HG03060 (cell line): ENCODE measurements around the gene IL4I1.
A peak's percentile ranks its signal among the peaks of the same experiment; 100 is the strongest.

Source experiments
- ATAC-seq: cut with Tn5 transposase; IDR thresholded peaks from one replicate; pipeline ENCODE4 v1.9.1; 2021; ENCODE audit warnings: low read depth, moderate number of reproducible peaks; ENCODE audit not compliant: unreplicated experiment

IL4I1 gene

DNA sequence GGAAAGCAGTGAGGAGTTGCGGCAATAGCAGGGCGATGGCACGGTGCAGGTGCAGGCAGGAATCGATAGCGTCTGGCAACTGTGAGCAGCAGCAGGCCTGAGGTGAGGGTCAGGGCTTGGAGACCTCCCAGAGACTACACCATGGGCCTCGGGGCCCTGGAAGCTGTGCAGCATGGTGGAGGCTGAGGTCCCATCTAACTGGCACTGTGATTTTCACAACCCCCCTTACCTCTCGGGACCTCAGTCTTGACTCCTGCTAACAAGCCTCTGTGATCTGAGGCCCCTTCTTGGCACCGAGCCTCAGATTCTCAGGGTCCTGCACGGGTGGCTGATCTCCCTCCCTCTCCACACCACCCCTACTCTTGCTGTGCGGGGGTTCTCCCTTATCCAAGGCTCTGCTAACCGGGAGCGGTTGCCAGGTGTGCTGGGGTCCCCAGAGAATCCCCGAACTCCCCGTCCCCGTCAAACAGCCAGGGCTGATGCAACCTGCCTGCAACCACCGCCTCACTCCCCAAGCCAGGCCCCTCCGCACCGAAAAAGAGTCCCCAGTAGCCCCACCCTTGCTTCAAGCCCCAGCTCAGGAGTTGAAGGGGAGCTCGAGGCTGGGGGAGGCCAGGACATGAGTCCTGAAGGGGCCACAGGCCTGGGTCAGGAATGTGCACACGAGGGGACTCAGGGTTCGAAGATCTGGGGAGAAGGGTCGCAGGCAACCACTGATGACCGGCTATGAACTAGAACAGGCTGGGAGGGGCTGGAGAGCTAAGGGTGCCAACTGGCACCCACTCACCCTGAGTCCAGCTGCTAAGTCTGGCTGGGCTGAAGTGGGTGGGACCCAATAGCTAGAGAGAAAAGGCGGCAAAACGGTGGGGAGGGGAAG is 27.6 kb upstream of the IL4I1 start:
- ATAC-seq = no peak

DNA sequence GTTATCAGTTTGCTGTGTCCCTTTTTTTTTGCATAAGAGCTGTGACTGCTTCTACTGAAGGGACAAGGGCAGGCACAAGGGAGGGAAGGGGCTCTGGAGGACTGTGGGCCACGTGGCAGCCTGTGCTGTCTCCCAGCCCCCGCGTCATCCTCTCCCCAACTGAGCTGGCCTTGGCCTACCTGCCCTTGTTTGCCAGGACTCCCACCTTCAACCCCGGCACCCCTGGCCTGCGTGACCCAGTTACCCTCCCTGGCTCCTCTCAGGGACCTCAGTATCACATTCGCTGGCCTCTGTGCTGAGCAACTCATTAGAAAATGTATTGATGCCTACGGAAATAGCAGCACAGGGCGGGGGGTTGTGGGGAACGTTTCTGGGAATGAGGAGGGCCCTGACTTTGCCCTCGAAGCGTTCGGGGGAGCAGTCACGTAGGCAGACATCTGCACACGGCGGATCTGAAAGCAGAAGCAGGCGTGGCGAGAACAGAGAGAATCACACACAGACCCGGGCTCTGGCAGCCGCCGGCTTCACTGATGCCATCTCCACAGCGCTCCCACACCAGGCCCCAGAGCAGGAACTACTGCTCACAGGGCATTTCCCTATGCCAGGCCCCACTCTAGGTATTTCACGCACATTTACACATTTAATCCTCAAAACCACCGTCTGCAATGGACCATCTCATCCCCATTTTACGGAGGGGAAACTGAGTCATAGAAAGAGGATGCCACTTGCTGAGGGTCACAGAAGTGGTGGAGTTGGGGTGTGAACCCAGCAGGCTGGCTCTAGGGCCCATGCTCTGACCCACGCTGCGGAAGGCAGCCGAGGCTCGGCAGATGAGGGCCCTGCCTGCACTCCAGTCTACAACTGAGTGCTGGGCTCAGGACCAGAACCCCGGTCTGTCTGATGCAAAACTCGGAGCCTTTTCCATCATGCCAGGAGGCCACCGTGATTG is 26.6 kb upstream of the IL4I1 start:
- no peak for ATAC-seq

DNA sequence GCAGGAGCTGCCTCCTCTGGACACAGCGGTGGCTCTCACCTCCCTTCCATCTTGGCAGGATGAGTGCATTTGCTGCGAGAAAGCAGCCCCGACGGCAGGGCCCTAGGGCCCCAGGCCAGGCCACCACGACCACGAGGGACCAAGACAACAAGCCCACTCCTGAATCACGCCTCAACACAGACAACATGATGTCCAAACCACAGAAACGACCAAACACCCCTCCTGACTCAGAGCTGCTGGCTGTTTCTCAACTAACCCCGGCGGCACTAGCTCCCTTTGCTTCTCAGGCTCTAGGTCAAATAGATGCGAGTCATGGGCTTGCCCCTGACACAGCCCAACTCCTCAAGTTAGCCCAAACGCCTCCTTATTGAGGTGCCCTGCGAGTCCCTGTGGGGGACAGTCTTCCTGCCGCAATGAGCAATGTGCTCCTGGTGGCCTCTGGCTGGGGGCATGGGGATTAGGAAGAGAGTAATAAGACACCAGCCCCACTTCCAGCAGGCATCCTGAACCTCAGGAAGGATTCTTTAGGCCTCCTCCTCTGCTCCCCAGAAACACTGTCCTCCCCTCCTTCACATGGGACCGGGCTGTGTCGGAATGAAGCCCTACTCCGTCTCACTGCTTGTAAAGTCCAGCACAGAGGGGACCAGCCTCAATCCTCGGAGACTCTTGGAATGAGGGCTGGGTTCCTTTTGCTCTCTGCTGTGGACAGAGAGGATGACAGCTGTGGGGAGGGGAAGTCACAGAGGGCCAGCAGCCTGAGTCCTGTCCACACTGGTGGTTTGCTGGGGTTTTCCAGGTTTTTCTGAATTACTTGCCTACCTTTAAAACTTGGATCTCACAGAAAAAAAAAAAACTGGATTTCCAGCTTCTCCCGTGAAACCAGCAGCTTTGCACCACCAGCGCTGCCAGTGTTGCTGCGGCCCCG is 25.4 kb upstream of the IL4I1 start:
- no peak for ATAC-seq

DNA sequence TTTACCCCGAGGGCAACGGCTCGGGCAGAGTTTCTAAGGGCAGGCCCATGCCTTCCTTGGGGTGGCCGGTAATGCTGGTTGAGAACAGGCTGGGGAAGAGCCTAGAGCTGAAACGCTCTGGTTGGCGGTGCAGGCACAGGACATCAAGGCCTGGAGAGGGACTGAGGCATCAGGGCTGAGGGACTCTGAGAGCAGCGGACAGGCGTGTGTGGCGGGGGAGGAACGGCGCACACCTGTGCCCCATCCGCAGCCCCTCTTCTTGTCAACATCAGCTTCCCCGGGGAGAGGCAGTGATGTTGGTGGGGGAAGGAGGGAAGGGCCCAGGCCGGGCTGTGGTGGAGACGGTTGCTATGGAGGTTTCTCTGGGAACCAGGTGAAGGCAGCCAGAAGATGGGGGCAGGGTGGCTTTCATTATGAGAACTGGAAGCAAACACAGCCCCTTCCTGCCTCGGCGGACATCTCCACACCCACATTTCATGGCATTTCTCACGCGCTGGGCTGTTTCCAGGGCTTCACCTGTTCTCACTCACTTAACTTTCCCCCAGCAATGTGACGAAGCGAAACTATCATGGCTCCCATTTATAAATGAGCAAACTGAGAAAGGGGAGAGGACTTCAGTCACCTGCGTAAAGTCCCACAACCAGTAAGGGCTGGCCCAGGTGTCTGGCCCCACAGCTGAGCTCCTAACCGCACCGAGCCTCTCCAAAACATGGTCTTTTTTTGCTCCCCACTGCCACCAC is 24.1 kb upstream of the IL4I1 start:
- no peak for ATAC-seq

DNA sequence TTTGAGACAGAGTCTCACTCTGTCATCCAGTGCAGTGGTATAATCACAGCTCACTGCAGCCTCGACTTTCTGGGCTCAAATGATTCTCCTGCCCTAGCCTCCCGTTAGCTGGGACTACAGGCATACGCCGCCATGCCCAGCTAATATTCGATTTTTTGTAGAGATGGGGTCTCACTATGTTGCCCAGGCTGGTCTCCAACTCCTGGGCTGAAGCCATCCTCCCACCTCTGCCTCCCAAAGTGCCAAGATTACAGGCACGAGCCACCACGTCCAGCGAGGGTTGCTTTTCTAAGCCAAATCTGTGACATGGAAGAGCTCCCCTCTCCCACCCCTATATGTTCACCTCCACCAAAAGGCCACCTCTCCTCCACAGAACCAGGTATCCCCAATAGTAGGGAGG is 21.4 kb upstream of the IL4I1 start:
- no peak for ATAC-seq

DNA sequence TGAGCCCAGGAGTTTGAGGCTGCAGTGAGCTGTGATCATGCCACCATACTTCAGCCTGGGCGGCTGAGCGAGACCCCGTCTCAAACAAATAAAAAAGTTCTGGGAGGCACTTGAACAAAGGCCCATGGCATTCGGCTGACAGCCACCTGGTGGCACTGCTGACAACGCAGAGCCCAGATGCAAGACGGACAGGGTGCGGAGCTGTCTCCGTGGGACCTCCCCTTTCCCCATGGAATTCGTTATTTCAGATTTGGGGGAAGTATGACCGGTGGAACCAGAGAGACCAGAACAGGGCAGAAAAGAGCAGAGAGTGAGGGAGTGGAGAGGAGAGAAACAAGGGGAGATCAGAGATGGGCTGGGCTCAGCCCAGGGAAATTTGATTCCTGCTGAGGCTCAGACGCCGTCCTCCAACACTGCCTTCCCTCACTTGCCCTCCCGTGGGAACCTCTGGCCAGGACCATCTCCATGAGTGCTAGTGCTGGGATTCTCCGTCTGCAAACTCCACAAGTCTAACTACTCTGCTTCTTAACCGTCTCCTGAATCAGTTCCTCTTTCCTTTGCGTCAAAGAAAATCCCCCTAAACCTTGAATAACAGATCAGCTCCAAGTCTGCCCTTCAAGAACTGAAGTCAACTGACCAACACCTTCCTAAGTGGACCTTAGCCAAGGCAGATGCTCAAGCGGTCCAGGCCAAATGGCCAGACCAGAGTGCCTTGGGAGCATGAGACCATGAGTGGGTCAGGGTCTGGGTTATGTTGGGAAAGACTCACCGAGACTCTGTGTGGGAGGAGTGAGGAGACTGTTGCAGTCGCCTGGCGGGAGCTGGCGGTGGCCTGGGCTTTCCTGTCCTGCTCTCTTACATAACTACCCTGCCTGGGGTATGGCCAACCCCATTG is 20.4 kb upstream of the IL4I1 start:
- no peak for ATAC-seq

DNA sequence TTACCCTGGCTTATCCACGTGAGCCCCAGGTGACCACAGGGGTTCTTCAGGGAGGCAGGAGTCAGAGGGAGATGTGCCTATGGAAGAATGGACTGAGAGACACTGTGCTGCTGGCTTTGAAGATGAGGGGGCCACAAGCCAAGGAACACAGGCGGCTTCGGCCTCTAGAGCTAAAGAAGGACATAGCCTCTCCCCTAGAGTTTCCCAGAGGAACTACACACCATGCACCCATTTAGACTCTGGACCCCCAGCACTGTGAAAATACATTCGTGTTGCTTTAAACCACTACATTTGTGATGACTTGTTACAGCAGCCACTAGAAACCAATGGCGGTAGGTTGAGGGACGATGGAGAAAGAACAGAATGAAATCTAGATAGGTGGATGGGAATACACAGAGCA is 18.6 kb upstream of the IL4I1 start:
- no peak for ATAC-seq

DNA sequence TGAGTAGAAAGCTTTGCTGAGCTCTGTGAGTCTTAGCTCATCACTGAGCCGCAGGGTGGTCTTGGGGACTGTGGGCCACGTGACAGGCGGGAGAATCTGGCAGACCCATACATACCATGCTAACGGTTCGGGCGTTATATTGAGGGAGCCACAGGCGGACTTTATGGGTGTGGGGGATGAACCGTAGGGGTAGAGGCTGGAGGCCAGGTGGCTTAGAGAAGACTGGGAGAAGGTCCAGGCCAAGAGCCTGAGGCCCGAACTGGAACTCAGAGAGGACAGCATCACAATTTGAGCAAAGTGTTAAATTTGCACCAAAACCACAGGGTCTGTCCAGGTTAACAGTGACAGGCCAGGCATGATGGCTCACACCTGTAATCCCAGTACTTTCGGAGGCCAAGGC is 17.0 kb upstream of the IL4I1 start:
- ATAC-seq = no peak

DNA sequence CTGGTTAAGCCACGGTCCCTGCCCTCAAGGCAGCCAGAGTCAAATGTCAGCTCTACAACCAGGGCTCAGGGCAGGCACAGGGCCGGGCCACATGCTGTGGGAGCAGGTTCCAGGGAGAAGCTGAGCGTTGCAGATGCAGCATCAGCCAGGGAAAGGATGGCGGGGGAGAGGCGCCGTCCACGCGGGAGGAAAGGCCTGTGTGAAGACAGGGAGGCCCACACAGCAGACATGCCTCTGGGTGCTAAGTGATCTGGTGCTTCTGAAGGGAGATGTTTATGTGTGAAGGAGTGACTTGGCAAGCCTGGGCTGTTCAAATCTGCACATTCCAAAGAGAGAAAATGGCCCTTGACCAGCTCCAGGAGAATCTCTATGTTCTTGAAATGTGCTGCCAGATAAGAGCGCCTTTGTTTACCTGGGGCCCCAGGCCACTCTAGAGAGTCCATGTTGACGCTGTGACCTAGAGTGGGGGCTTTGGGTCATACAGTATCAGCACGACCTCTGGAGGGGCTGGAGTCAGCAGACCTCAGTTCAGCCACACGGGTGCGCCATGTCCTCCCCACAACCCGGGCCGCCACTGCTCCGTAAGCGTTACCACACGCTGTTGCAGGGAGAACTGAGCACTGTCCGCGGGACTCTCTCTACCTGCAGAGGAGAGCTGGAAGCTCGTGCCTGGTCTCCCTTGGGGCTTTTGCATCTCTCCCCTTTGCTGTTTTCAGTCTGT is 16.4 kb upstream of the IL4I1 start:
- no peak for ATAC-seq

DNA sequence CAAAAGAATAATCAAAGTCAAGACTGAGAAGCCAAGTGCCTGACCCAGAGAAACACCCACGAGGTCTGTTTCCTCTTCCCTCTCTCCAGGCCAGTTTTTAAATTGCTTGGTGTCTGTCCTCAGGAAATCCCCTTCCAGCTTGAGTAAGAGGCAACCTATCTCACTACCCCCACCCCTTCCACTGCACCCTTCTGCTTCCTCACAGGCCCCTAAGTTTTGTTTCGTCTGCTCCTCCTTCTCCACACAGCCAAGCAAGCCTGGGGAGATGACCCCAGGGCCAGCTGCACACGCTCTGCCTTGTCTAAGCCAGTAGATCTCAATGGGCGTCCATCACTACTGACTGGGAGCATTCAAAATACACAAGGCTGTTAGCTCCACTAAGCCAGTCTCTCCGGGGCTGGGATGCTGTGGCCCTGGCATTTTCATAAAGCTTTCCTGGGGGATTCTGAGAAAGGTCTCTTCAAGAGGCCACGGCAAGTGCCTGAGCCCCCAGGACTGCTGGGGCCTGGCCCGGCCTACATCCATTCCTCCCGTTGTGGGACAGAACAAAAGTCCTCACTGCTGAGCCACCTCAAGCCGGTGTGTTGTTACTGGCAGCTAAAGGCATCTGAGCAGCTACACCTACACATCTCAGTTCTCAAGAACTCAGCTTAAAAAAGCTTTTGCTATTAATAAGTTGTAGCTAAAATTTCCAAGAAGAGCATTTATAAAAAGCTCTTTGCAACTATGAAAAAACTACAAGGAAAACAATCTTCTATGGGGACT is 14.9 kb upstream of the IL4I1 start:
- no peak for ATAC-seq

DNA sequence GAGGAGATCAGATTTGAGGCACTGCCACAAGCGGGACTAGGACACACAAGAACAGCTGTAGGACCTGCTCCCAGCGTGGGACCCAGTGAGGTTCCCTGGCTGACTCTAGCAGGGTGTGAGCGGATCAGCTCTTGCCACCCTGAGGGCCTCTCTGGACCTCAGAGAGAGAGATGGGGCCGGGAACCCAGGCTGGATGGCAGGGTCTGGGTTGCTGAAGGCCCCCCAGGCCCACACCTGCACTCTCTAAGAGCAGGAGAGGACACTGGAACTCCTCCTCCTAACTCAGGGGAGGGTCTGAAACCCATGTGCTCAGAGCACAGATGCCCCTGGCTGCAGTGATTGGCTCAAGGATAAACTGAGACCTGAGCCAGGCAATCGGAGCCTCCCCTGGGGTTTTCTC is 13.5 kb upstream of the IL4I1 start:
- no peak for ATAC-seq

DNA sequence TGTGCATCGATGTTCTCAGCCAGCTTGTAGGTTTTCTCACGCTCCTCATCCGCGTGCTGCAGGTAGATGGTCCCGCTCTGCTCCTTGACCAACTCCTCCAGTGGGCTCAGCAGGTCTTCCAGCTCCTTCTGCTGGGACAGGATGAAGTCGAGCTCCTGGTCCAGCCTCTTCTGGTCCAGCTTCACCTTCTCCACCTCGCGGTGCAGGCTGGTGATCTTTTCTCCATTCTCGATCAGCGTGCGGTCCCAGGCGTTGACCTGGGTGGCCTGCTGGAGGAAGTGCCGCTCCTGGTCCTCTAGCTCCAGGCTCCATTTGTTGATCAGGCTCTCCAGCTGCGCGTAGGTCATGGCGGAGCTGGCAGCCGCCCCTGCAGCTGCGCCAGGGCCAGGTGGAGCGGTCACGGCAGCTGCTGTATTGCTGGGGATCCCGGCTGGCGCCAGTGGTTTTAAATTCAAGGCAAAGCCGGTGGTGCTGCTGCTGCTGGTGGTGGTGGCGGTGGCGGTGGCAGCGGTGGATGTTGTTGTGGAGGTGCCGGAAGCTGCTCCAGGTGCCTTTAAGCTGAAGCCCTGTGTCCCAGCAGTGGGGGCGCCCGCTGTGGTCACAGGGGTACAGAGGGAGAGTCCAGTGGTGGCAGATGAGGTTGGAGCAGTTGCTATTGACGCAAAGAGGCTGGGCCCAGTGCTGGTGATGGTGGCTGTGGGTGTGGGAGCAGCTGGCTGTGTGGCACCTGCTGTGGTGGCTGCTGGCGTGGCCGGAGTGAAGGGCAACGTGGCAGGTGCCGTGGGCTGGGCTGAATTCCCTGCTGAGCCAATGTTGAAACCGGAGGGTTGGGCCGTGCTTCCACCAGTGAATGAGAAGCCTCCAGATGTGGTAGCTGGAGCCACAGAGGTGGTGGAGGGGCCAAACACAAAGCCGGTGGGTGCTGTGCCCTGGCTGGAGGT is 12.1 kb upstream of the IL4I1 start:
- ATAC-seq = no peak

DNA sequence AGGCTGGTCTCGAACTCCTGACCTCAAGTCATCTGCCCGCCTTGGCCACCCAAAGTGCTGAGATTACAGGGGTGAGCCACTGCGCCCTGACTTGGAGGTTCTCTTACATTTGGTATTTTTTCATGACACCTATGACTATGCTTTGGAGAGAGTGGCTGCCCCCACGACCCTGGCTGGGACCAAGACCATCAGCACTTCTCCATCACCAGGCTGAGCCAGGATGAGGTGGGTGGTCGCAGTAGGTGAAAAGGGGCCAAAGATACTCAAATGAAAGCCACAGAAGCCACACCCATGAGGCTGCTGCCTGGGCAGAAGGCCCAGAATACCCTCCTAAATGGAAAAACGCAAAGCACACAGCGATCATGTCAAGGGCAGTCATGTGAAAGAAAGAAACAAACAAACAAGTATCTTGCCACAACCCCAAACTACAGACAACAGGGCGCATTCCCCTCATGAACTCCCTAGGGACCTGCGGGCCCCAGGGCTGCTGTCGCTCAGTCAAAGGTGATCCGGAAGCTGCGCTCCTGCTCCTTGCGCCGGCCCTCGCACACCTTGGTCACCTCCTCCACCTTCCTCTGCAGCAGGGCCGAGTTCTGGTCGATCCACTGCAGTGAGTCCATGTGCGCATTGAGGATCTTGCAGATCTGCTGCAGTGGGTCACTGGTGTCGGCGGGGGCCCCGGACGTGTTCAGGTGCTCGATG is 11.2 kb upstream of the IL4I1 start:
- peak; percentile 35 for ATAC-seq

DNA sequence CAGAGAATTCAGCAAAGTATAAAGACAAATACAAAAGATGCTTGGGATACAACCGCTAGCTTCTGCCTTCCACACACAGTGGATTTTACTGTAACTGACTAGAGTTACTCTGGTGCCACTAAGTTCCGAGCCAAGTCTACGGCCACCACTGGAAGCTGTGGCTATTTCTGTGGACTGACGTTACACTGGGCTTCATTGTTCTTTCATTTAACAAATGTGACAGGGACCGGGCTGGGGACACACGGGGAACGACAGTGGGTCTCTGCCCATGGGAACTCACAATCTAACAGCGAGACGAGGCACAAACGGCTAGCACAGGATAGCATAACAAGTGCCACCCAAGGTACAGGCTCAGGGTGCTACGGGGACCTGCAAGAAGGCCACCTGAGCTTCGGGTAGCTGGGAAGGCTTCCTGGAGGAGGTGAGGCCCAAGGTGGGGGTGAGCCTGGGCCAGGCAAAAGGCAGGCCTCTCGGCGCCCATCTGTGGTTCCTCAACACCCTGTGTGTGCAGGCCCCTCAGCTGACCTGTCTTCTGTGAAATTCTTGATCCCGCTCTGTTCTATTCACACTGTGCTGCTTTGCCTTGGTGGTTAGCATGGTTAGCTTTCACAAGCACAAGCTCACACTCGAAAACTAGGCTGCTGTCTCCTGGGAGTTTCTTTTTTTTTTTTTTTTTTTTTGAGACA is 10.3 kb upstream of the IL4I1 start:
- ATAC-seq = peak; percentile 36

DNA sequence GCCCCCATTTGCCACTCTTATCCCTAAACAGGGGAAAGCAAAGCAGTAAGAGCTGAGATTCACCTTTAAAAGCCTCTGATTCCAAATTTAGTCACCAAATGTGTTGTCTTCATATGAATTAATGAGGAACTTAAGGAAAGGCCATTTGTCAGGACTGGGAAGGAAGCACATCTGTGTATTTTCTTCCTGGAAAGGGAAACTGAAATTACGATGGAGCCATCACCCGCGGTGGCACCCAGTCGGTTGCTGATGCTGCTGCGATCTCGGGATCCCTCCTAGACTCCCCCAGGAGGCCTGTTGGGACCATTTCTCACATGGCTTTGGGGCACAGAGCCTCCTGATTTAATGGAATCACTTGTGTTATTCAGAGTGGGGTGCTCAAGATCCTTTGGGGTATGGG is 7.4 kb upstream of the IL4I1 start:
- no peak for ATAC-seq
